Fibroblast of pulmonary artery (primary cell): ENCODE results near the gene VTI1B.
"Not testable (repeated sequence)": the region's sequence is repeated elsewhere in the genome, so short reads cannot be mapped to it uniquely, and the experiment has no call there.

Experiments
- DNase-seq: peaks from one replicate; pipeline ENCODE4 v3.0.0-alpha.2; 2010; ENCODE audit warnings: low read depth
- H3K4me3 ChIP-seq: replicated peaks from 2 replicates; pipeline ENCODE4 v1.5.1; 2011; ENCODE audit warnings: low read depth, mild to moderate bottlenecking, control low read depth, low read length, moderate library complexity
- CTCF ChIP-seq: IDR thresholded peaks from 2 replicates; pipeline ENCODE4 v1.5.1; 2011; ENCODE audit warnings: mild to moderate bottlenecking, control low read depth, low read length, inconsistent platforms; ENCODE audit errors: missing control alignments

The VTI1B gene

GRCh38 chr14:67674480-67675218 lies at the start of gene VTI1B:
TSS of gene VTI1B (minus strand) at chr14:67674632. CDS start at chr14:67674489, 143 bp downstream.
- peak within 1 kb of the TSS; percentile 89 for H3K4me3 ChIP-seq
- peak; percentile 16 for TF ChIP-seq CTCF
- peak; percentile 70 for DNase-seq

- DNase-seq = peak; percentile 58
- TF ChIP-seq CTCF = no peak
- H3K4me3 ChIP-seq = no peak overlapping the region
Observed at GRCh38 chr14:67722293-67722692, 47.9 kb upstream of the VTI1B start.

- no peak for TF ChIP-seq CTCF
- no peak for DNase-seq
- H3K4me3 ChIP-seq = no peak overlapping the region
Observed at GRCh38 chr14:67721875-67722274, 47.4 kb upstream of the VTI1B start.

- H3K4me3 ChIP-seq = no peak overlapping the region
- DNase-seq = peak; percentile 20
- no peak for TF ChIP-seq CTCF
Observed at GRCh38 chr14:67719866-67720265, 45.4 kb upstream of the VTI1B start.

GRCh38 chr14:67719385-67719784 lies 45.0 kb upstream of the VTI1B start:
- not testable (repeated sequence) for H3K4me3 ChIP-seq, DNase-seq

GRCh38 chr14:67718265-67718664 lies 43.8 kb upstream of the VTI1B start:
- TF ChIP-seq CTCF = no peak
- DNase-seq = no peak
- no peak overlapping the region for H3K4me3 ChIP-seq

- no peak for DNase-seq
- TF ChIP-seq CTCF = no peak
- H3K4me3 ChIP-seq = no peak overlapping the region
Observed at GRCh38 chr14:67717048-67717447, 42.6 kb upstream of the VTI1B start.
